Muscle layer of colon (tissue), 2 donors: ENCODE data around the gene MPP2.
"Not testable (repeated sequence)": the region's sequence is repeated elsewhere in the genome, so short reads cannot be mapped to it uniquely, and the experiment has no call there.

Experiments
- H3K27ac ChIP-seq: one replicate; pipeline ENCODE4 v1.7.0; 2013; ENCODE audit warnings: low read depth, mild to moderate bottlenecking, low read length, moderate library complexity
- H3K27me3 ChIP-seq, 2 donors: one replicate each; pipeline ENCODE4 v1.7.0; 2013; ENCODE audit warnings: low read length in 2 of 2, mild to moderate bottlenecking in 2 of 2; ENCODE audit not compliant: insufficient read depth in 2 of 2, control insufficient read depth in 1 of 2
- H3K36me3 ChIP-seq: one replicate; pipeline ENCODE4 v1.7.0; 2013; ENCODE audit warnings: mild to moderate bottlenecking, low read length; ENCODE audit not compliant: insufficient read depth
- H3K4me1 ChIP-seq: one replicate; pipeline ENCODE4 v1.7.0; 2013; ENCODE audit warnings: mild to moderate bottlenecking, low read length; ENCODE audit not compliant: insufficient read depth
- H3K4me3 ChIP-seq, 2 donors: one replicate each; pipeline ENCODE4 v1.7.0; 2013; ENCODE audit warnings: low read length in 2 of 2, low read depth in 1 of 2, mild to moderate bottlenecking in 1 of 2, moderate library complexity in 1 of 2
- H3K9ac ChIP-seq: one replicate; pipeline ENCODE4 v1.7.0; 2013; ENCODE audit warnings: low read length
- H3K9me3 ChIP-seq: one replicate; pipeline ENCODE4 v1.7.0; 2013; ENCODE audit warnings: mild to moderate bottlenecking, low read length
- donor health status: abdominal sarcoma.
- donor health status: Adenocarcinoma of cecum.

MPP2 gene

DNA sequence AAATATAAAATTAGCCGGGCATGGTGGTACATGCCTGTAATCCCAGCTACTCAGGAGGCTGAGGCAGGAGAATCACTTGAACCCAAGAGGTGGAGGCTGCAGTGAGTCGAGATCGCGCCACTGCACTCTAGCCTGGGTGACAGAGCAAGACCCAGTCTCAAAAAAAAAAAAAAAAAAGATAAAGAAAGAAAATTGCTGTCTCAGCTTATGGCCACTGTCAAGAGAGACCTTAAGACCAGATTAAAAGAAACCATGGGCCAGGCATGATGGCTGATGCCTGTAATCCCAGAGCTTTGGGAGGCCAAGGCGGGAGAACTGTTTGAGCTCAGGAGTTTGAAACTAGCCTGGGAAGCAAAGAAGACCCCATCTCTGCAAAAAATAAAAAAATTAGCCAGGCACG, 38.3 kb downstream of the MPP2 start:
- not testable (repeated sequence) for H3K4me3 ChIP-seq, H3K9me3 ChIP-seq, H3K36me3 ChIP-seq, H3K27ac ChIP-seq, H3K4me1 ChIP-seq, H3K27me3 ChIP-seq, H3K9ac ChIP-seq

DNA sequence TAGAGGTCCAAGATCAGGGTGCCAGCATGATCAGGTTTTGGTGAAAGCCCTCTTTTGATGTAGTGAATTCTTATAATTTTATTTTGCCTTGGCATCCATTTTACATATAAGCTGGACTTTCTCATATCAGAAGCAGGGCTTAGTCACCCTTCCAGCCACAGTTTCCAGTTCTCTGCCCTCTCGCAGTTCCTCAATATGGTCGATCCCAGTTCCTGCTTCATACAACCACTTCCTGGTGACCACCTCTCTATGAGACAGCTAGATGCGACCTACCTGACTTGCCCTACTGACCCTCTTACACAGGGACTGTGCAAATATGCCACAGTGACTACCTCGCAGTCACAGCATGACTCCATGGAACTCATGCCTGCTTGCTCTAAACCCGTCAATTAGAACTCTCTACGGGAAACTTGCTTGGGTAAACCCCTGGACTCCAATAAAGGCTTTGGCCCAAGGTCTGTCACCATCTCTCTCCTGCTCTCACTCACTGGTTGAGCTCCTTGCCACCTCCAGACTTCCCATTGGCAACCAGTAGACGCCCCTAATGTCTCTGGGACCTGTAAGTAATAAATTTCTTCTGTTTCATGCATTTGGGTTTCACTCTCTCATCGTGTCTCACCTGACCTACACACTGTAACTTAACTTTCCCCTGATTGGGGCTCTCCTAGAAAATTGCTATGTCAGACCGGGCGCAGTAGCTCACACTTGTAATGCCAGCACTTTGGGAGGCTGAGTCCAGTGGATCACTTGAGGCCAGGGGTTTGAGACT, 38.9 kb downstream of the MPP2 start:
- H3K27me3 ChIP-seq, result no peaks in the 10 kb centered on the region
- H3K36me3 ChIP-seq, result no peaks in the 10 kb centered on the region
- H3K9ac ChIP-seq, result no peak overlapping the region
- H3K27ac ChIP-seq, result no peak overlapping the region
- H3K9me3 ChIP-seq, result no peaks in the 10 kb centered on the region
- H3K4me3 ChIP-seq, result no peak overlapping the region
- H3K4me1 ChIP-seq, result no peaks in the 10 kb centered on the region

DNA sequence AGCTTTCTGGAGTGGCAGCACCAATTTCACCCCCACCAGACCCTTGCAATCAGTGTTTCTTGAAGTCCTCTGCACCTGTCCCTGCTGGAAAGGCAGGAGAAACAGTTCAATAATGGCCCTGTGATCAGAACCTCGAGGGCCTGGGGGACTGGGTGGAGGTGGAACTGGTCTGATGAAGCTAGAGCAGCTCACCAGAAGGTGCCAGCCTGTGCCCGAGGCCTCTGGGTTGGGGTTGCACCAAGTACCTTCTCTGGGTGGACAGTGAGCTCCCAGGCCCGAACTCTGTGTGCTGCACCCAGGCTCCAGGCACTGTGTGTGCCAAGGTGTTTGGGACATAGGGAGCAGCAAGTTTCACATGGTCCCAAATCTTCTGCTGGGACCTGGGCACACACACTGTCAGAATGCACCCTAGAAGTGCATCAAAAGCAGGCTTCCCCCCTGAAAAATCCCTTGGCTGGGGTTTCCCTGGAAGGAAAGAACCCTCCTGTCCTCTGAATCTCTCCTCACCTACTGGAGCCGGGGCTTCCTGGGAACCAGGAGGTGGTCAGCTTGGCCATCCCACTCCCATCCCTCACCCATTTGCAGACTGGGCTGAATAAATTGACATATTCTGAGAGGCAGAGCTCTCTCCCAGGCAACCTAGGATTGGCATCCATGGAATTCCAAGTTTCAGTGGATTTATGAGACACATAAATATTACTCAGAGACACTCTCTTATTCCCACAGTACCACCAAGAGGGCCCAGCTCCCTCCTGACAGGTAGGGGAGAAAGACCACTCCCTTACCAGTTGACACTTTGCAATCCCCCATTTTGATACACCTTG, 43.0 kb downstream of the MPP2 start:
- no peak overlapping the region for H3K27ac ChIP-seq
- no peaks in the 10 kb centered on the region for H3K36me3 ChIP-seq
- no peaks in the 10 kb centered on the region for H3K27me3 ChIP-seq
- no peaks in the 10 kb centered on the region for H3K4me1 ChIP-seq
- H3K4me3 ChIP-seq, result no peak overlapping the region
- H3K9me3 ChIP-seq, result no peaks in the 10 kb centered on the region
- H3K9ac ChIP-seq, result no peak overlapping the region

DNA sequence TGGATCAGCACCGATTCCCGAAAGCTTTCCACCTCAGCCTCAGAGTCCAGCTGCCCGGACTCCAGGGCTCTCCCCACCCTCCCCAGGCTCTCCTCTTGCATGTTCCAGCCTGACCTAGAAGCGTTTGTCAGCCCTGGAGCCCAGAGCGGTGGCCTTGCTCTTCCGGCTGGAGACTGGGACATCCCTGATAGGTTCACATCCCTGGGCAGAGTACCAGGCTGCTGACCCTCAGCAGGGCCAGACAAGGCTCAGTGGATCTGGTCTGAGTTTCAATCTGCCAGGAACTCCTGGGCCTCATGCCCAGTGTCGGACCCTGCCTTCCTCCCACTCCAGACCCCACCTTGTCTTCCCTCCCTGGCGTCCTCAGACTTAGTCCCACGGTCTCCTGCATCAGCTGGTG, 45.4 kb downstream of the MPP2 start:
- Histone ChIP-seq H3K36me3 (no peaks in the 10 kb centered on the region), H3K27ac (no peak overlapping the region), H3K4me1 (no peaks in the 10 kb centered on the region), H3K9ac (no peak overlapping the region), H3K4me3 (no peak overlapping the region), H3K27me3 (peaks cover 0 to 10% of the 10 kb centered on the region in 2 donors), H3K9me3 (no peaks in the 10 kb centered on the region)

DNA sequence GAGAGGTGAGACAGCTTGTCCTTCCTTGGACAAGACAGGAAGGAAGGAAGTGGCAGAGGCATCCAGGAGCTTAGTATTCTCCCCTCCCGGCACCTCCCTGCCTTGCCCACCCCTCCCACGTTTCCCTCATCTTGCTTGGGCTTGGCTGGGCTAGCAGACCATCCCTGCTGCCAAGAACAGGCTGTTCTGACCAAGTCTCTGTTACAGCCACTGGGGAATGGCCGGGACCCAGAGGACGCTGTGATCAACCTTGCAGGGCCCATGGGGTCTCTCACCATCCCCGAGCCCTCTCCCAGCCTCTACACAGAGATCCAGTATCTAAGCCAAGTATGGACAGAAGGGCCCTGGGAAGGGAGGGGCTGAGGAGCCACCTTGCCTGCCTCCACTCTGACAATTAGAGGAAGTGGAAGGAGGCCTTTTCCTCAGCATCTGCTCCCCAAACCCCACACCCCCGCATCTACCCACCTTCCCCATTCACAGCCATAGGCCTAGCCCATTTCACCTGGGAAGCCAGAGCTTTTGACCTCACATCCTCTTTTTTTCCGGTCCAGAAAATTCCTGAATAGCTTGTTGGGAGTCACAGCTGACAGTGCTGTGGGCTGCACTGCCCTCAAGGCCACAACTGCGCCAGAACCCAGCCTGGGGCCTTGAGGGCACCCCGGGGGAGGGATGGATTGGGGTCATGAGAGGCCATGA, 46.3 kb downstream of the MPP2 start:
- Histone ChIP-seq H3K27me3 (peaks cover 0 to 10% of the 10 kb centered on the region in 2 donors), H3K27ac (no peak overlapping the region), H3K9ac (no peak overlapping the region), H3K4me3 (no peak overlapping the region), H3K4me1 (no peaks in the 10 kb centered on the region), H3K36me3 (no peaks in the 10 kb centered on the region), H3K9me3 (no peaks in the 10 kb centered on the region)

DNA sequence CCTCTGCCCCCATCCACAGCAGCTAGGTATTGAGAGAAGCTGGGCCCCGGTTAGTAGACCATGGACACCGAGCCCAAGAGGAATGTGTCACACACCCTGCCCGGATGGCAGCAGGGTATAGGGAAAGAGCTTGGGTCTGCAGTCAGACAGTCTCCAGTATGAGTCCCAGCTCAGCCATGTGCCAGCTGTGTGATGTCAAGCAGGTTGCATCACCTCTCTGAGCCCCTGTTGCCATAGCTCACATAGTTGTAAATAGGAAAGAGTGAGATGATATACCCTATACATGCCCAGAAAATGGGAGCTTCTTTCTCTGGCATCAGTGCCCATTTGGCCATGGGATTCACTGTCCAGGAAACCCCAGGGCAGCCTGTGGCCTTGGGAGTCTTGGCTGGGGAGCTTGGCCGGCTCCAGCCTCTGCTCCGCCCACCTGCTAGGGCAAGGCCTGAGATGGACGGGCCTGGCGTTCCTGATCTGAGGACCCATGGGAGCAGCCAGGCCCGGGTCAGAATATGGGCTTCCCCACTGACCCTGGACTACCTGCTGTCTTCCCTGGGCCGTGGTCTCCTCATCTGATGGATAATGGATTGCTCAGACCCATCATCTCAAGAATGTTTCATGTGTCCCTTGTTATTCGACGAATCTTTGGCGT, 47.1 kb downstream of the MPP2 start:
- peaks cover 0 to 10% of the 10 kb centered on the region in 2 donors for H3K27me3 ChIP-seq
- H3K36me3 ChIP-seq, result no peaks in the 10 kb centered on the region
- no peak overlapping the region for H3K27ac ChIP-seq
- no peak overlapping the region for H3K9ac ChIP-seq
- H3K9me3 ChIP-seq, result no peaks in the 10 kb centered on the region
- no peaks in the 10 kb centered on the region for H3K4me1 ChIP-seq
- H3K4me3 ChIP-seq, result no peak overlapping the region

DNA sequence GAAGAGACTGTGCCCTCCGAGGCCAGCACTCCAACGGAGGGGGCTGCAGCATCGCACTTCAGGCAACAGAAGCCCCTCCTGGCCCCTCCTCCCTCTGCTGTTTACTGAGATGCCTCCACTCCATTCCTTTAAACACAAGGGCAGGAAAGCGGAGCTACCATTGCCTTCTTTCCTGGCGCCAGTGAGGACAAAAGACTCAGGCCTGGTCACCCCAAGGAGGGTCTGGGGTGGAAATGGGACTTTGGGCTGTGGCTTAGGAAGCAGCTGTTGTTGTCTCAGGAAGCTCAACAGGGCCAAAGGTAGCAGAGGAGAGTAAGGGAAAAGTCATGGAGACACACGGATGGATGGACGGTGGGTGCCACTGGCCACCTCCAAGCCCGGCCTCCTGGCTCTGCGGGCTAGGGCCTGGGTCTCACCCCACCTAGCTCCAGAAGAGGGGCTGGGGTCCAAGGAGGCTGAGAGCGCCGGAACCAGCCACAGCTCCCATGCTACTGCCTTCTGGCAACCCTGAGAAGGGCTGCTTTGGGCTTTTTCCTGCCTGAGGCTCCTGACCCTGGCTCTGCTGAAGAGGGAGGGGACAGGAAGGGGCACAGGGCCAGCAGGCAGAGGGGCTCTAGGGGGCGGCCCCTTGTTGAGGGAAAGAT, 49.3 kb downstream of the MPP2 start:
- Histone ChIP-seq H3K9me3 (no peaks in the 10 kb centered on the region), H3K4me1 (no peaks in the 10 kb centered on the region), H3K27ac (no peak overlapping the region), H3K9ac (no peak overlapping the region), H3K4me3 (no peak overlapping the region), H3K27me3 (peaks cover 0 to 10% of the 10 kb centered on the region in 2 donors), H3K36me3 (no peaks in the 10 kb centered on the region)

DNA sequence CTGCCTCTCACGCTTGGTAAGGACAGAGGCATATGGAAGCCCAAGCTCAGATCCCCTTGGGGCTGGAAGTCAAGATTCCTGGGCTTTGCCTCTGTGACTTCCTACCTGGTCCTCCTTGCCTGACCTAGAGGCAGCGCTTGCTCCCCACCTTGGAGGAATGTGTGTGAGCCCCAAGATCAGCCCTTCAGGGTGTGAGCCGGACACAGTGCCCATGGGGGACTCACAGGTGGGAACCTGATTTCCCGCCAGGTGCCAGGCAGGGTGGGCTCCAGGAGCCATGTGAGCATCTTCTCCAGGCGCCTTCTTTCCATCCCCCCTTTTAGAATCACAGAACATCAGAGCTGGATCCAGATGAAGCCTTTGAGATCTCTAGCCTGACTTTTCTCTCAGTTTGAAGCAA, 50.2 kb downstream of the MPP2 start:
- Histone ChIP-seq H3K27me3 (peaks cover 0 to 10% of the 10 kb centered on the region in 2 donors), H3K27ac (no peak overlapping the region), H3K9ac (no peak overlapping the region), H3K9me3 (no peaks in the 10 kb centered on the region), H3K4me1 (no peaks in the 10 kb centered on the region), H3K4me3 (no peak overlapping the region), H3K36me3 (no peaks in the 10 kb centered on the region)

DNA sequence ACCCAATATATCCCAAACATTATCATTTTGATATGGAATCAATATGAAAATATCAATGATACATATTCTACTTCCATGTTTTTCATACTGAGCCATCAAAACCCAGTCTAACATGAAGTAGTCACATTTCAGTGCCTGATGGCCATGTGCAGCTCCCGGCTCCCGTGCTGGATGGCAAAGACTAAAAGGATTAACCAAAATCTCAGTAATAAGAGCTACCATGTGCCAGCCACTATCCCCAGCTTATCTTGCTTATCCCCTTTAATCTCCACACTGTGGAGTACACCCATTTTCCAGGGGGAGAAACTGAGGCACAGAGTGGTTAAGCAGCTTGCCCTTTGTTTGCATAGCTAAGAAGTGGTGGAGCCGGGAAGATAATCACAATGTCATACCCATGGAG, 51.2 kb downstream of the MPP2 start:
- no peaks in the 10 kb centered on the region for H3K9me3 ChIP-seq
- no peak overlapping the region for H3K27ac ChIP-seq
- H3K27me3 ChIP-seq, result peaks cover 0 to 10% of the 10 kb centered on the region in 2 donors
- H3K4me3 ChIP-seq, result no peak overlapping the region
- H3K36me3 ChIP-seq, result no peaks in the 10 kb centered on the region
- no peak overlapping the region for H3K9ac ChIP-seq
- H3K4me1 ChIP-seq, result no peaks in the 10 kb centered on the region

DNA sequence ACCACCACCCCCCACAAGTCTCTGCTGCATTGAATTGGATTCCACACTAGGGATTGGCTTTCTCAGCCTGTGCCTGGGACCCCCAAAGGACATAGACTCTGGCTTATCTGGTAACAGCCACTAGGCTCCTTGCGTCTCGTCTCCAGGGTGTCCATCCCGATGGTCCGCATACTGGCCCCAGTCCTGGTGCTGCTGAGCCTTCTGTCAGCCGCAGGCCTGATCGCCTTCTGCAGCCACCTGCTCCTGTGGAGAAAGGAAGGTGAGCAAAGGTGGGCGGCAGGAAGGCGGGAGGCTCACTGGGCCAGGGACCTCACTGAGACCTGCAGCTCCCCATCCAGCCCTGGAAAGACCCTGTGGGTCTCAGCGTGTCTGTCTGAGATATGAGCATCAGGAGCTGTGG, 52.3 kb downstream of the MPP2 start:
- Histone ChIP-seq H3K4me3 (no peak overlapping the region), H3K27me3 (peaks cover 0 to 10% of the 10 kb centered on the region in 2 donors), H3K9ac (no peak overlapping the region), H3K36me3 (no peaks in the 10 kb centered on the region), H3K4me1 (no peaks in the 10 kb centered on the region), H3K9me3 (no peaks in the 10 kb centered on the region), H3K27ac (no peak overlapping the region)

DNA sequence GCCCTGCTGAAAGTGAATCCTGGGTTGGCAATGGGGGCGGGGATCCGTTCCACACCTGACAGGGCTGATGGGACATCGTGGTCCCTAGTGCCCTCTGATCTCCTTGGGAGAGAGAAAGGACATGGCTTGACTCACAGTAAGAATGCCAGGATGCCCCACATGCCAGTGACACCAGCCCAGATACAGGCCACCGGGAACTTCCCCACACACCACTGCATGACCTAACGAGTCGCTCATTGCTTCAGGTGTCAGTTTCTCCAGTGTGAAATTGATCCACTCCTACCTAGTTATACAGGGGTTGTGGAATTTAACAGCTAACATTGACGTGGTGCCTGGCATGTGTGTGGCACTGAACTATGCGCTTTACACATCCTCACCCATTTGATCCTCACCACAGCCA, 52.8 kb downstream of the MPP2 start:
- Histone ChIP-seq H3K9me3 (no peaks in the 10 kb centered on the region), H3K4me3 (no peak overlapping the region), H3K36me3 (no peaks in the 10 kb centered on the region), H3K9ac (no peak overlapping the region), H3K4me1 (no peaks in the 10 kb centered on the region), H3K27me3 (peaks cover 0 to 10% of the 10 kb centered on the region in 2 donors), H3K27ac (no peak overlapping the region)
